ENCODE results near the gene CADM2. TPM values are rescaled to one million over a fixed set of nuclear protein-coding genes. Genes with fewer than 3 reads are reported as not detected.
"Not testable (repeated sequence)": the region's sequence is repeated elsewhere in the genome, so short reads cannot be mapped to it uniquely, and the experiment has no call there.

Gene CADM2
- total RNA-seq, 1 donor from 2014 or later = 2.9 TPM

- DNase-seq (ENCODE audit: low read depth) (no peak), FAIRE-seq (no peak)
- Mint-ChIP-seq H3K27me3 (ENCODE audit: low read depth, unreplicated experiment) (no peaks in the 10 kb centered on the region), H3K4me1 (ENCODE audit: low read depth, unreplicated experiment) (no peaks in the 10 kb centered on the region), H3K36me3 (ENCODE audit: low read depth, unreplicated experiment) (no peaks in the 10 kb centered on the region), H3K27ac (ENCODE audit: unreplicated experiment) (no peak overlapping the region), H3K4me3 (ENCODE audit: unreplicated experiment) (no peak overlapping the region), H3K9me3 (ENCODE audit: unreplicated experiment) (no peaks in the 10 kb centered on the region)
- H3K27ac ChIP-seq (ENCODE audit: low read depth, low read length) = no peak overlapping the region
- H3K9me3 ChIP-seq (ENCODE audit: insufficient read depth, low read depth, low read length) = no peaks in the 10 kb centered on the region
- H3K4me2 ChIP-seq (ENCODE audit: low read length) = no peak overlapping the region
- H2AFZ ChIP-seq (ENCODE audit: low read depth, low read length) = no peak overlapping the region
- no peaks in the 10 kb centered on the region for H3K79me2 ChIP-seq (ENCODE audit: insufficient read depth, low read length)
- H3K4me1 ChIP-seq (ENCODE audit: insufficient read depth, low read length) = no peaks in the 10 kb centered on the region
- H4K20me1 ChIP-seq (ENCODE audit: insufficient read depth, low read length) = no peaks in the 10 kb centered on the region
- H3K4me3 ChIP-seq (ENCODE audit: insufficient read depth, low read depth, low read length) = no peak overlapping the region
- no peak overlapping the region for H3K9ac ChIP-seq (ENCODE audit: low read length)
- no peak for TF ChIP-seq CTCF (IDR thresholded peaks at IDR 0.05; ENCODE audit: insufficient read depth, low read depth, low read length)
- H3K36me3 ChIP-seq (ENCODE audit: insufficient read depth, low read length) = no peaks in the 10 kb centered on the region
- no peaks in the 10 kb centered on the region for H3K27me3 ChIP-seq (ENCODE audit: insufficient read depth, low read length)
These were observed 747.3 kb downstream of the CADM2 start for GRCh38 chr3:85706130-85706529.

- H4K20me1 ChIP-seq (ENCODE audit: insufficient read depth, low read length); H3K4me3 ChIP-seq (ENCODE audit: insufficient read depth, low read depth, low read length); FAIRE-seq; H3K27ac ChIP-seq (ENCODE audit: low read depth, low read length); H3K9me3 ChIP-seq (ENCODE audit: insufficient read depth, low read depth, low read length); H2AFZ ChIP-seq (ENCODE audit: low read depth, low read length); H3K27me3 ChIP-seq (ENCODE audit: insufficient read depth, low read length); H3K4me1 ChIP-seq (ENCODE audit: insufficient read depth, low read length); H3K9ac ChIP-seq (ENCODE audit: low read length); H3K79me2 ChIP-seq (ENCODE audit: insufficient read depth, low read length); H3K4me2 ChIP-seq (ENCODE audit: low read length); H3K36me3 ChIP-seq (ENCODE audit: insufficient read depth, low read length); H3K36me3 Mint-ChIP-seq (ENCODE audit: low read depth, unreplicated experiment); DNase-seq (ENCODE audit: low read depth); H3K27ac Mint-ChIP-seq (ENCODE audit: unreplicated experiment); H3K4me1 Mint-ChIP-seq (ENCODE audit: low read depth, unreplicated experiment); H3K4me3 Mint-ChIP-seq (ENCODE audit: unreplicated experiment); H3K9me3 Mint-ChIP-seq (ENCODE audit: unreplicated experiment); H3K27me3 Mint-ChIP-seq (ENCODE audit: low read depth, unreplicated experiment): not testable (repeated sequence)
These were observed 749.5 kb downstream of the CADM2 start for GRCh38 chr3:85708325-85708724.

GRCh38 chr3:85709346-85709892 is 750.6 kb downstream of the CADM2 start:
- DNase-seq (ENCODE audit: low read depth) (no peak), FAIRE-seq (no peak)
- Mint-ChIP-seq H3K9me3 (ENCODE audit: unreplicated experiment) (no peaks in the 10 kb centered on the region), H3K27ac (ENCODE audit: unreplicated experiment) (no peak overlapping the region), H3K4me3 (ENCODE audit: unreplicated experiment) (no peak overlapping the region), H3K27me3 (ENCODE audit: low read depth, unreplicated experiment) (no peaks in the 10 kb centered on the region), H3K36me3 (ENCODE audit: low read depth, unreplicated experiment) (no peaks in the 10 kb centered on the region), H3K4me1 (ENCODE audit: low read depth, unreplicated experiment) (no peaks in the 10 kb centered on the region)
- Histone ChIP-seq H3K9ac (ENCODE audit: low read length) (no peak overlapping the region), H3K79me2 (ENCODE audit: insufficient read depth, low read length) (no peaks in the 10 kb centered on the region), H2AFZ (ENCODE audit: low read depth, low read length) (no peak overlapping the region), H3K4me3 (ENCODE audit: insufficient read depth, low read depth, low read length) (no peak overlapping the region), H3K4me2 (ENCODE audit: low read length) (no peak overlapping the region), H3K36me3 (ENCODE audit: insufficient read depth, low read length) (no peaks in the 10 kb centered on the region), H4K20me1 (ENCODE audit: insufficient read depth, low read length) (no peaks in the 10 kb centered on the region), H3K27me3 (ENCODE audit: insufficient read depth, low read length) (no peaks in the 10 kb centered on the region), H3K4me1 (ENCODE audit: insufficient read depth, low read length) (no peaks in the 10 kb centered on the region), H3K27ac (ENCODE audit: low read depth, low read length) (no peak overlapping the region), H3K9me3 (ENCODE audit: insufficient read depth, low read depth, low read length) (no peaks in the 10 kb centered on the region)
- TF ChIP-seq EZH2 (IDR thresholded peaks at IDR 0.05; ENCODE audit: insufficient read depth, low read length) = no peak
- TF ChIP-seq CTCF (IDR thresholded peaks at IDR 0.05; ENCODE audit: insufficient read depth, low read depth, low read length) = no peak
